ENCODE results near the gene LRRTM2.

DNA sequence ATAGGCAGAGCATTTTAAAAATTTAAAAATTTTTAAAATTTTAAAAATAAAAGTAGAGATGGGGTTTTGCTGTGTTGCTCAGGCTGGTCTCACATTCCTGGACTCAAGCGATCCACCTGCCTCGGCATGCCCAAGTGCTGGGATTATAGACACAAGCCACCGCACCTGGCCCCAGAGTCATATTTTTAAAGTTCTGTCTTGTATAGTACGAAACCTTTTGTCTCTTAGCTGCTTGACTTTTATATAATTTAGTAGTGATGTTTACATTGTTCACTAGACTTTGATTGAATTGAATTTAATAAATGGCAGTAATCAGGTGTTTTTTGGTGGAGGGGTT lies 31.0 kb downstream of the LRRTM2 start:
- TF ChIP-seq, protein P1, sequence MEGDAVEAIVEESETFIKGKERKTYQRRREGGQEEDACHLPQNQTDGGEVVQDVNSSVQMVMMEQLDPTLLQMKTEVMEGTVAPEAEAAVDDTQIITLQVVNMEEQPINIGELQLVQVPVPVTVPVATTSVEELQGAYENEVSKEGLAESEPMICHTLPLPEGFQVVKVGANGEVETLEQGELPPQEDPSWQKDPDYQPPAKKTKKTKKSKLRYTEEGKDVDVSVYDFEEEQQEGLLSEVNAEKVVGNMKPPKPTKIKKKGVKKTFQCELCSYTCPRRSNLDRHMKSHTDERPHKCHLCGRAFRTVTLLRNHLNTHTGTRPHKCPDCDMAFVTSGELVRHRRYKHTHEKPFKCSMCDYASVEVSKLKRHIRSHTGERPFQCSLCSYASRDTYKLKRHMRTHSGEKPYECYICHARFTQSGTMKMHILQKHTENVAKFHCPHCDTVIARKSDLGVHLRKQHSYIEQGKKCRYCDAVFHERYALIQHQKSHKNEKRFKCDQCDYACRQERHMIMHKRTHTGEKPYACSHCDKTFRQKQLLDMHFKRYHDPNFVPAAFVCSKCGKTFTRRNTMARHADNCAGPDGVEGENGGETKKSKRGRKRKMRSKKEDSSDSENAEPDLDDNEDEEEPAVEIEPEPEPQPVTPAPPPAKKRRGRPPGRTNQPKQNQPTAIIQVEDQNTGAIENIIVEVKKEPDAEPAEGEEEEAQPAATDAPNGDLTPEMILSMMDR (IDR thresholded peaks at IDR 0.05) = no peak
- TF ChIP-seq POLR2A (IDR thresholded peaks at IDR 0.05) (no peak), EP300 (IDR thresholded peaks at IDR 0.05) (no peak)

Measured in tibial nerve (tissue), 4 donors.